Mucosa of rectum (tissue), 2 donors: Measurements from ENCODE around the gene GABRG3.

ENCODE experiments used
- H3K27ac ChIP-seq, 2 donors: one replicate each; pipeline ENCODE4 v1.7.0; 2013; ENCODE audit warnings: inconsistent platforms in 2 of 2, low read depth in 2 of 2, low read length in 2 of 2
- H3K27me3 ChIP-seq, 2 donors: one replicate each; pipeline ENCODE4 v1.7.0; 2013; ENCODE audit warnings: low read length in 2 of 2; ENCODE audit not compliant: control insufficient read depth in 2 of 2, insufficient read depth in 2 of 2
- H3K36me3 ChIP-seq, 2 donors: one replicate each; pipeline ENCODE4 v1.7.0; 2013; ENCODE audit warnings: low read length in 2 of 2; ENCODE audit not compliant: control insufficient read depth in 2 of 2, insufficient read depth in 2 of 2
- H3K4me1 ChIP-seq, 2 donors: one replicate each; pipeline ENCODE4 v1.7.0; 2013; ENCODE audit warnings: low read length in 2 of 2, mild to moderate bottlenecking in 1 of 2; ENCODE audit not compliant: control insufficient read depth in 2 of 2, insufficient read depth in 2 of 2
- H3K4me3 ChIP-seq, 2 donors: one replicate each; pipeline ENCODE4 v1.7.0; 2013; ENCODE audit warnings: low read length in 2 of 2
- H3K9ac ChIP-seq, 2 donors: one replicate each; pipeline ENCODE4 v1.7.0; 2013; ENCODE audit warnings: low read length in 2 of 2, low read depth in 1 of 2, mild to moderate bottlenecking in 1 of 2
- H3K9me3 ChIP-seq, 2 donors: one replicate each; pipeline ENCODE4 v1.7.0; 2013; ENCODE audit warnings: low read length in 2 of 2; ENCODE audit not compliant: control insufficient read depth in 2 of 2
- donor health status: healthy.
- donor health status: Normal muscosa, but diverticular disease.

The GABRG3 gene

DNA sequence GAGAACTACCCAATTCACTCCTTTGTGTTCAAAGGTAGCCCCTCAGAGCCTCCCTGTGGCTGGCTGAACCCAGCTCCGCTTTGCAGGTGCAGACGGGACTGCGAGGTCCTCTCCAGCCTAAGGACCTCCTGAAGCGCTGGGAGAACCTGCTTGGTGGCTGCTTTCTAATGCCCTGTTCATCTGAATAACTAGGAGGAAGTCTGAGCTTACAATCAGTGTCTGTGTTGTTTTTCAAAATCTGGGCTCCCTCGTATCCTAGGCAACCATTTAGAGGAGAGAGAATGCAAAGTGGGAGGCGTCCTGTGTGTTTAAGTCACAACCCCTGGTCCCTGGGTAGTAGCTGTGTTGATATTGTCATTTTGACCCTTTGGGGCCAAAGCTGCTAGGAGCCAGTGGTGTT is 99.9 kb downstream of the GABRG3 start:
- H3K27me3 ChIP-seq: no peaks in the 10 kb centered on the region
- H3K4me3 ChIP-seq: no peak overlapping the region
- H3K9ac ChIP-seq: no peak overlapping the region
- no peaks in the 10 kb centered on the region for H3K4me1 ChIP-seq
- H3K27ac ChIP-seq: no peak overlapping the region
- peaks cover 0 to 6% of the 10 kb centered on the region in 2 donors for H3K9me3 ChIP-seq
- no peaks in the 10 kb centered on the region for H3K36me3 ChIP-seq

DNA sequence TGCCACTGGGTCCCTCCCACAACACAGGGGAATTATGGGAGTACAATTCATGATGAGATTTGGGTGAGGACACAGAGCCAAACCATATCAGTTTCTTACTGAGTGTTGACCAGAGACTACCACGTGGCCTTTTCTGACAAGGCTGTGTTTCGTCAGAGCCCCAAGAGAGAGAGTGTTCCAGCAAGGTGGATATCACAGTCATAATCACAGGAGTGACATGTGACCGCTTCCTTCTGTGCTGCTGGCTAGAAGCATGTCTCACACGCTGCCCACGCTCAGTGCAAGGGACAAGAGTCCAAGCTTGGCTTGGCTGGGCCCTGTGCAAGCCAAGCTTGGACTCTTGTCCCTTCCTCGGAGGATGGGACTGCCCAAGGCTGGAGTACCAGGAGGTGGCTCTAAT is 103.2 kb downstream of the GABRG3 start:
- H3K27ac ChIP-seq: no peak overlapping the region
- H3K4me1 ChIP-seq: no peaks in the 10 kb centered on the region
- H3K9me3 ChIP-seq: peaks cover 0 to 5% of the 10 kb centered on the region in 2 donors
- H3K9ac ChIP-seq: no peak overlapping the region
- no peaks in the 10 kb centered on the region for H3K36me3 ChIP-seq
- no peaks in the 10 kb centered on the region for H3K27me3 ChIP-seq
- no peak overlapping the region for H3K4me3 ChIP-seq

DNA sequence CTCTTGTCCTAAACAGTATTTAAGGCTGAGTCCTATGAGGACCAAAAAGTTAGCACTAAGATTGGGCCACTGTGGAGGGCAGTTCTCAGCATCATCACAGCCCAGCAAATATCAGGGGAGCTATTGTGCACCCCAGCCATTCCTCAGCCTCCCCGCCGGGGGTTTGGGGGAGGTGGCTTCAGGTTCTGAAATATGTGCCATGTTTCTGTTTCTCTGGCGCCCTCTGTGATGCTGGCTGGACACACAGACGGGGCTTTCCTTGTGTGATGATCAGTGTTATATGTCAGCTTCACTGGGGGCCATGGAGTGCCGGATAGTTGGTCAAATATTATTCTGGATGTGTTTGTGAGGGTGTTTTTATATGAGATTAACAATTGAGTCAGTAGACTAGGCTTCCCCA is 106.8 kb downstream of the GABRG3 start:
- Histone ChIP-seq H3K36me3 (no peaks in the 10 kb centered on the region), H3K9ac (no peak overlapping the region), H3K9me3 (peaks cover 0 to 8% of the 10 kb centered on the region in 2 donors), H3K4me1 (no peaks in the 10 kb centered on the region), H3K4me3 (no peak overlapping the region), H3K27me3 (no peaks in the 10 kb centered on the region), H3K27ac (no peak overlapping the region)

DNA sequence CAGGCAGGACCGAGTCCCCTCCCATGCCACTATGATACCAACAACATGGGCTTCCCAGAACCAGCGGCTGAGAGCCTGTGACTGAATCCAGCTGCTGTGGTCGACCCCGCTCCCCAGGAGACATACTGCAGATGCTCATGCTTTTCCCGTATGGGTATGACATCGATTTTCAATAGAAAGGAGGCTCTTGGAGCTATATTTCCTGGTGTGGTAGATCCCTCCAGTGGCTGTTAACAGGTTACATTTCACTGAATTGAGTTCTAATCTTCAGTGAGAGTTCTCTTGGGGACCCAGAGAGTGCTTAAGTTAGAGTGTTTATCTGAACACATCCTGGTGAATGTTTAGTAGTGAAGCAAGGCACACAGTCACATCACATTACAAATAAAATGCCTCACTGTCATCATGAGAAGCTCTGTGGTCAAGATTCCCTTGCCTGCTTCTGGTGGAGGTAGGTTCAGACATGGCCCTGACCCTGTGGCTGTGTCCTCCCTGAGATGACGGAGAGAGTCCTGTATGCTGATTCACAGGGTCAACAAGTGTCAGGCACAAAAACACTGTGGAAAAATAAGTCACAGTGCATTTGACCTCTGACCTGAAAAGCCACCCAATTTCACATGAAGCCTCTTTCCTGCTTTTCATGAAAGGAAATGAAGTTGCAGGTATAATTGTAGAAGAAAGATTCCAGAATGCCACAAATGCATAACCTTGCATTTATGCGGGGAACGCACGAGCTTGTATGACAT is 110.9 kb downstream of the GABRG3 start:
- Histone ChIP-seq H3K9ac (no peak overlapping the region), H3K4me3 (no peak overlapping the region)

DNA sequence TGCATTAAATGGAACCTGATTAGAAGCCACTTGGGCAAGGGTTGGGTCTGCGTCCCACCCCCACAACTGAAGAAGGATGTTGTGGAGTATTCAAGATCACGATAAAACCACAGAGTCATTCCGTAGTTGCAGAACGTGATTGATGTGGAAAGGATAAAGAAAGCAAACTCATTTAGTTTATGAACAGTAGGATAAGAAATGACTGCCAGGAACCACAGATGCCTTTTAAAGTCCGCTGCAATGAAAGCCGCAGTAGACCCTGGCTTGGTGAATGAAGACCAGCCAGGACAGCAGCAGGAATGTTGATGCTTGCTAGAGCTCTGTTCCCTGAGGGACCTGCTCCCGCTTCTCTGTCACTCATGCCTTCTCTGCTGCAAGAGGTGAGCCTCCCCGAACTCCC is 111.5 kb downstream of the GABRG3 start:
- no peak overlapping the region for H3K4me3 ChIP-seq
- H3K9me3 ChIP-seq: peaks cover 3 to 7% of the 10 kb centered on the region in 2 donors
- no peaks in the 10 kb centered on the region for H3K36me3 ChIP-seq
- no peak overlapping the region for H3K27ac ChIP-seq
- H3K27me3 ChIP-seq: no peaks in the 10 kb centered on the region
- no peak overlapping the region for H3K9ac ChIP-seq
- H3K4me1 ChIP-seq: no peaks in the 10 kb centered on the region

More for the DNA sequence above, 110.9 kb downstream of the GABRG3 start:
- Histone ChIP-seq H3K27ac (no peak overlapping the region), H3K27me3 (no peaks in the 10 kb centered on the region), H3K9me3 (peaks cover 0 to 7% of the 10 kb centered on the region in 2 donors), H3K4me1 (no peaks in the 10 kb centered on the region), H3K36me3 (no peaks in the 10 kb centered on the region)

DNA sequence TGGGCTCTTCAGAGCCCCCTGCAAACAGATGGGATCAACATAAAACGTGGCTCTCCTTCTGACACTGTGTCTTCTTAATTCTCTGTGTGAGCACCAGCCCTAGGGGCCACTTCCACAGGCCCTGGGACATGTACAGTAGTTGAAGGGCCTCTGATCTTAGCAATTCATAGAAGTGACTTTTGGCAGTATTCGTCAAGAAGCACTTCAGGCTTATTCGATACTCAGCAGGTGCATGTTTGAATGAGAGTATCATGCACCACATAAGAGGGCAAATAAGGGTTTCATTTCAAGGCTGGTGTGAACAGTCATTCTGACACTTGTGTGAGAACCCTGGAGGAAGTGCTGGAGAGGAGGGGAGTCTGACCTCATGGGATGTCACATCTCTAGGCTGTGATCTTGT is 113.9 kb downstream of the GABRG3 start:
- peaks cover 6 to 10% of the 10 kb centered on the region in 2 donors for H3K9me3 ChIP-seq
- H3K9ac ChIP-seq: no peak overlapping the region
- H3K36me3 ChIP-seq: no peaks in the 10 kb centered on the region
- no peaks in the 10 kb centered on the region for H3K27me3 ChIP-seq
- H3K4me1 ChIP-seq: no peaks in the 10 kb centered on the region
- H3K4me3 ChIP-seq: no peak overlapping the region
- no peak overlapping the region for H3K27ac ChIP-seq

DNA sequence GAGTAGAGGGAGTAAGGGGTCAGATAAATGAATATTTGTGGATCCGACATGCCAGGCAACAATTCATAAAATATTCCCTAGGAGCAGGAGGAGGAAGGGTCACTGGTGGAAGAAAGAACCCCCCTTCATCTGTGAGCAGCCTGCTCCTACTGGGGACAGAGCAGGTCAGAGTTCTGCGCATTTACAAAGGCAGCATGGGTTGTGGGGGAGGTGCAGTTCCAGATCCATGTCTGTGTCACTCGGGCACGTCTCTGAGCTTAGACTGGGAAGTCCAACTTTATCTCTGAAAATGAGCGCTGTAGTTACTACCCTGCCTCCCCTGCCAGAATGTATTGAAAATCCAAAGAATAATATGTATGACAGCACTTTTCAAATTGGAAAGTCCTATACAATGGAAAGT is 115.2 kb downstream of the GABRG3 start:
- Histone ChIP-seq H3K27ac (no peak overlapping the region), H3K4me3 (no peak overlapping the region), H3K27me3 (no peaks in the 10 kb centered on the region), H3K4me1 (no peaks in the 10 kb centered on the region), H3K36me3 (no peaks in the 10 kb centered on the region), H3K9ac (no peak overlapping the region), H3K9me3 (peaks cover 6 to 14% of the 10 kb centered on the region in 2 donors)

DNA sequence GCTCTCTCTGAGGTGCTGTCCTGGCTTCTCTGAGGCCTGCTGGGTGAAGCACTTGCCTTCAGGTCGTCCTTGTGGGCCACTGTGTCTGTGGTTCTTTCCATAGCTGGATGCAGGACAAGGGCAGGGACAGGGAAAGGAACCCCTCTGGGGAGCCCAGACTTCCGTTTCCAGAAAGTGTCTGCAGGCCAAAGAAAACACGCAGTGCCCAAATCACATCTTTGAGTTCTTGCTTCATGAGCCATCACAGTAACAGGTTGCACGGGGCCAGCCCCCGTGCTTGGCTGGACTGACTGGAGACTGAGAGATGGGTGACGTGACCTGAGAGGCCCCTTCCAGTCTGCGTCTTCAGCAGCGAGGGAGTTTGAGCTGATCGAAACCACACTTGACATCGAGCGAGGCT is 115.8 kb downstream of the GABRG3 start:
- Histone ChIP-seq H3K27ac (no peak overlapping the region), H3K9me3 (peaks cover 6 to 10% of the 10 kb centered on the region in 2 donors), H3K4me3 (no peak overlapping the region), H3K36me3 (no peaks in the 10 kb centered on the region), H3K27me3 (no peaks in the 10 kb centered on the region), H3K9ac (no peak overlapping the region), H3K4me1 (no peaks in the 10 kb centered on the region)

DNA sequence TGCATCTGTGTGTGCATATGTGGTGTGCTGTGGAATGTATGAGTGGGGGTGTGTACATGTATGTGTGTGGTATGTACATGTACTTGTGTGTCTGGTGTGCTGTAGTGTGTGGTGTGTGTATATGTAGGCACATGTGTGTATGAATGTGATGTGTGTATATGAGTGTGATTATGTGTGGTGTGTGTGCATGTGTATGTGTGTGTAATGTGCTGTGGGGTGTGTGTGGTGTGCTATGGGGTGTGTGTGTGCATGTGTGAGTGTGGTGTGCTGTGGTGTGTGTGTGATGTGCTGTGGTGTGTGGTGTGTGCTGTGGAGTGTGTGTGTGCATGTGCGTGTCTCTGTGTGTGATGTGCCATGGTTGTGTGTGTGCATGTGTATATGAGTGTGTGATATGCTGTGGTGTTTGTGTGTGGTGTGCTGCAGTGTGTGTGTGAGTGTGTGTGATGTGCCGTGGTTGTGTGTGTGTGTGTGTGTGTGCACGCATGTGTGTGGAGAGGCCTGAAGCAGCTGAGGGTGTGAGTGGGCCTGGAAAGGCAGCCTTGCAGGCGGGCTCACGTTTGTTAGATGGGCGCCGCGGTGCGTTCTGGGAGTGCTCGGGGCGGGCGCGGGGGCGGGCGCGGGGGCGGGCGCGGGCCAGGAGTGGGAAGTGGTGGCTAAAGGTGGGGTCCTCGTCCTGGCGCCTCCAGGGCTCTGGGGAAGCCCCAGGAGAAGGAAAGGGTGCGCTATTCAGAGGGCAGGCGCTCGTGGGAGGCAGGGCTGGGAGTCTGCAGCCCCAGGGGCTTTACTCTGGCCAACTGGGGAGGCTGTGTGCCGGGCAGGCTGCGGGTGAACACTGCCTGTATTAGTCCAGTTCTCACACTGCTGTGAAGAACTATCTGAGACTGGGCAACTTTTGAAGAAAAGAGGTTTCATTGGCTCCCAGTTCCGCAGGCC is 116.9 kb downstream of the GABRG3 start:
- H3K27me3 ChIP-seq: no peaks in the 10 kb centered on the region
- H3K4me3 ChIP-seq: no peak overlapping the region
- H3K36me3 ChIP-seq: no peaks in the 10 kb centered on the region
- peaks cover 7 to 9% of the 10 kb centered on the region in 2 donors for H3K9me3 ChIP-seq
- H3K4me1 ChIP-seq: no peaks in the 10 kb centered on the region
- H3K27ac ChIP-seq: no peak overlapping the region
- no peak overlapping the region for H3K9ac ChIP-seq

DNA sequence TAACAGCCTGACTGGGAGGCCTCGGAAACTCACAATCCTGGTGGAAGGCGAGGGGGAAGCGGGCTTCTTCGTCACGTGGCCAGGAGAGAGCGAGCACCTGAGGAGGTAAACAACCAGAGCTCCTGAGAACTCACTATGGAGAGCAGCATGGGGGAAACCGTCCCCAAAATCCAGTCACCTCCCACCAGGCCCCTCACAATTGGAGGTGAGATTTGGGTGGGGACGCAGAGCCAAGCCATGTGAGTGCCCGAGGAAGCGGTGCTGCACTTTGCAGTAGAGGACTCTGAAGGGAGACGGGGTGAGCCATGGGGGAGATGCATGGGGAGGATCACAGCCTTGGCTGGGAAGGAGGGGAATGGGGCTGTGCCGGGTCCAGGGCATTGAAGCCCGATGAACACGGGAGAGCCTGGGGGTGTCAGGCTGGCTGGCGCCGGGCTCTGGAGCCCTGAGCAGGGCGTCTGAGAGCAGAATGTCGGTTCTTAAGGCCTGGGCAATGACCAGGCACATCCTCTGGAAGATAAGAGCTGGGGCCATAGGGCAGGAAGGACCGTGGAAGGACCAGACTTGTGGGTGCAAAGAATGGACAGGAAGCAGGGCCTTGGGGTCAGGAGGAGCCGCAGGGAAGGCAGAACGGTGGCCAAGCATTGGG is 117.7 kb downstream of the GABRG3 start:
- Histone ChIP-seq H3K9me3 (peaks cover 8 to 11% of the 10 kb centered on the region in 2 donors), H3K27ac (no peak overlapping the region), H3K4me1 (no peaks in the 10 kb centered on the region), H3K27me3 (no peaks in the 10 kb centered on the region), H3K36me3 (no peaks in the 10 kb centered on the region), H3K4me3 (no peak overlapping the region), H3K9ac (no peak overlapping the region)
